SK-N-MC (cell line): ENCODE data around the gene GGN.

Experiments used
- DNase-seq: peaks from one replicate; pipeline ENCODE4 v3.0.0-alpha.2; 2011; ENCODE audit warnings: low read depth, low spot score
- H3K27ac ChIP-seq: fragments of 200-600 bp; sonication (generic); 2 replicates; pipeline ENCODE4 v1.5.1; 2016; ENCODE audit warnings: mixed run types
- H3K36me3 ChIP-seq: fragments of 200-600 bp; sonication (generic); 2 replicates; pipeline ENCODE4 v1.6.1; 2017; ENCODE audit warnings: antibody characterized with exemption, low read length, mixed read lengths; ENCODE audit not compliant: insufficient read depth
- H3K4me3 ChIP-seq: fragments of 200-600 bp; sonication (generic); 2 replicates; pipeline ENCODE4 v1.5.1; 2016
- H3K9ac ChIP-seq: fragments of 200-600 bp; sonication (generic); 2 replicates; pipeline ENCODE4 v1.8.0; 2017; ENCODE audit warnings: mixed run types, mixed read lengths; ENCODE audit not compliant: insufficient read length
- H3K9me3 ChIP-seq: fragments of 200-600 bp; sonication (generic); 2 replicates; pipeline ENCODE4 v1.6.1; 2017; ENCODE audit warnings: low read depth, mild to moderate bottlenecking, antibody characterized with exemption, low read length, moderate library complexity, mixed read lengths
- EZH2 ChIP-seq: fragments of 200-600 bp; sonication (generic); IDR thresholded peaks from one replicate; pipeline ENCODE4 v1.6.1; 2017; ENCODE audit warnings: antibody characterized with exemption
- FOXP2 ChIP-seq: optimal IDR thresholded peaks from 2 replicates; pipeline ENCODE3; 2011; ENCODE audit warnings: mild to moderate bottlenecking, moderate library complexity; ENCODE audit not compliant: insufficient read depth; ENCODE audit errors: extremely low read length, control extremely low read depth
- POLR2AphosphoS5 ChIP-seq: IDR thresholded peaks from 2 replicates; pipeline ENCODE4 v1.6.1; 2012; ENCODE audit warnings: mild to moderate bottlenecking, low read depth, low read length, borderline replicate concordance

GGN gene

DNA sequence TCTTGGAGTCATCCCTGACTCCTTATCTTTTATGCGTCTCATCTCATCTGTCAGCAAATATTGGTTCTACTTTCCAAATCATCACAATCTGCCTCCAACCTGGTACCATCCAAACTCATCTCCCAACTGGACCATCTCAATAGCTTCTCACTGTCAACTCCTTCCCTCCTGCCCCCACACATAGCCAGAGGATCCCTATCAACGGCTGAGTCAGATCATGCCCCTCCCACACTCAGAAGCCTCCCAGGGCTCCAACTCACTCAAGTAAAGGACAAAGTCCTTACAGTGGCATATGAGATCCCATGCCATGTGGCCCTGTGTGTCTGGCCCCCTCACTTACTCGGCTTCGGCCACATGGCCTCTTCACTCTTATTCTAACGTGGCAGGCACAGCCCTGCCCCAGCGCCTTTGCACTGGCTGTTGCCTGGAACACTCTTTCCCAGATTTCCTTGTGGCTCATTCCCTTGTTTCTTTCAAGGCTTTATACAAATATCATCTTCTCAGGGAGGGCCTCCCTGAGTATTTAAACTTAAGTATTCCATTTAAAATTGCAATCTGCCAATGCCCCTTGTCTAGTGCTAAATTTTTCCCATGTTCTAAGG, 5.0 kb upstream of the GGN start:
- no peak for DNase-seq
- no peak overlapping the region for H3K27ac ChIP-seq
- H3K9ac ChIP-seq: no peak overlapping the region
- H3K4me3 ChIP-seq: no peak overlapping the region
- TF ChIP-seq FOXP2: no peak
- no peak for TF ChIP-seq EZH2
- TF ChIP-seq POLR2AphosphoS5: no peak
- no peaks in the 10 kb centered on the region for H3K36me3 ChIP-seq
- no peaks in the 10 kb centered on the region for H3K9me3 ChIP-seq

DNA sequence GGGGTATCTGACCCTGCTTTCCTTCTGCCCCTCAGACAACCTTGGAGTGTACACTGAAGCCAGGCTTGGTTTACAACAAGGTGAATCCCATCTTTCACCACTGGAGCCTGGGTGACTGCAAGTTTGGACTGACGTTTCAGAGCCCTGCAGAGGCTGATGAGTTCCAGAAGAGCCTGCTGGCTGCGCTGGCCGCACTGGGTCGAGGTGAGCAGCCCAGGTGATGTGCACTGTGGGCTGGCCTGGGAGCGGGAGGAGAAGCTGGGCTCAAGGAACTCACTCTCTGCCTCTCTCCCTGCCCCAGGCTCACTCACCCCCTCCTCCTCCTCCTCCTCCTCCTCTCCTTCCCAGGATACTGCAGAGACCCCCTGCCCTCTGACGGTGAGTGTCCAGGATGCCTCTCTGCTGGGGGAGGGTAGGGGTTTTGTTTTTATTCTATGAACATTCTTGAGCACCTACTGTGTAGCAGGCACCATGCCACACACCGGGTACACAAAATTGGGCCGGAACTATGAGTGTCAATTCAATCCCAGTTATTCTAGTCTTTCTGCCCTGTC, 4.2 kb upstream of the GGN start:
- no peaks in the 10 kb centered on the region for H3K9me3 ChIP-seq
- TF ChIP-seq FOXP2: no peak
- no peak for TF ChIP-seq EZH2
- H3K27ac ChIP-seq: no peak overlapping the region
- H3K4me3 ChIP-seq: no peak overlapping the region
- H3K9ac ChIP-seq: no peak overlapping the region
- H3K36me3 ChIP-seq: no peaks in the 10 kb centered on the region
- no peak for DNase-seq

DNA sequence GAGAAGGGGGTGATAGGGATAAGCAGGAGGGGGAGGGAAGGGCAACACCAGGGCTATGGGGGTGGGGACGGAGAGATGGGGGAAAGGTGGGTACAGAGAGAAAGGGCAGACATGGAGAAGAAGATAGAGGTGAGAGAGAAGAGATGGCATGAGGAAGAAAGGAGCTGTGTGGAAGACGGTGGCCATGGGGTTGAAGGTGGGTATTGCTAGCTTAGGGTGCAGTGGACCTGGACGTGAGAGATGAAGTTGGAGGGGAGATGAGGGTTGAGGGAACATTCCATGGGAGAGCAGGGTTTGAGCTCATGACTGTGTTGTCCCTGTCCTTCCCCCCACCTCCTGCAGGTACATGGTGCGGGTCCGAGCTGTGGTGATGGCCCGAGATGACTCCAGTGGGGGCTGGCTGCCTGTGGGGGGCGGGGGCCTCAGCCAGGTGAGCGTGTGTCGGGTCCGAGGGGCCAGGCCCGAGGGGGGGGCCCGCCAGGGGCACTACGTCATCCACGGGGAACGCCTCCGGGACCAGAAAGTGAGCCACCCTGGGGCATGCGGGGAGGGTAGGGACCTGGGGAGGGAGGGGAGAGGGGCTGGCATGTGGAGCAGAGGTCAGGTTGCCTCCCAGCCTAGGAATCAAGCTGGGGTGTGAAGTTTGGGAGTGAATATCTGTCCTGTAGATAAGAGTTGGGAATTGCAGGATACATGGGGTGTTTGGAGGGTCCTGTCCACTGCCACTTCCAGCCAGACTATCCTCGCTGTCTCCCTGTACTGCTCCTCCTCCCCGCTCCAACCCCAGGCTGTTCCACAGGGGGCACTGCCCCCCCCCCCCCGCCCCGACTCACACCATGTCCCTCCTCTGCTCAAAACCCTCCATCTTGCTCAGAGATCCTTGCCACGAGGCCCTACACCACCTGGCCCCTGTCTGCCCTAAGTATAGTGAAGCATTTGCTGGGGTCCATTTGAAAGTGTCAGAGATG, 2.4 kb upstream of the GGN start:
- TF ChIP-seq FOXP2: no peak
- no peak for TF ChIP-seq EZH2
- TF ChIP-seq POLR2AphosphoS5: no peak
- Histone ChIP-seq H3K4me3 (no peak overlapping the region), H3K36me3 (no peaks in the 10 kb centered on the region), H3K27ac (no peak overlapping the region), H3K9me3 (no peaks in the 10 kb centered on the region), H3K9ac (no peak overlapping the region)
- no peak for DNase-seq

DNA sequence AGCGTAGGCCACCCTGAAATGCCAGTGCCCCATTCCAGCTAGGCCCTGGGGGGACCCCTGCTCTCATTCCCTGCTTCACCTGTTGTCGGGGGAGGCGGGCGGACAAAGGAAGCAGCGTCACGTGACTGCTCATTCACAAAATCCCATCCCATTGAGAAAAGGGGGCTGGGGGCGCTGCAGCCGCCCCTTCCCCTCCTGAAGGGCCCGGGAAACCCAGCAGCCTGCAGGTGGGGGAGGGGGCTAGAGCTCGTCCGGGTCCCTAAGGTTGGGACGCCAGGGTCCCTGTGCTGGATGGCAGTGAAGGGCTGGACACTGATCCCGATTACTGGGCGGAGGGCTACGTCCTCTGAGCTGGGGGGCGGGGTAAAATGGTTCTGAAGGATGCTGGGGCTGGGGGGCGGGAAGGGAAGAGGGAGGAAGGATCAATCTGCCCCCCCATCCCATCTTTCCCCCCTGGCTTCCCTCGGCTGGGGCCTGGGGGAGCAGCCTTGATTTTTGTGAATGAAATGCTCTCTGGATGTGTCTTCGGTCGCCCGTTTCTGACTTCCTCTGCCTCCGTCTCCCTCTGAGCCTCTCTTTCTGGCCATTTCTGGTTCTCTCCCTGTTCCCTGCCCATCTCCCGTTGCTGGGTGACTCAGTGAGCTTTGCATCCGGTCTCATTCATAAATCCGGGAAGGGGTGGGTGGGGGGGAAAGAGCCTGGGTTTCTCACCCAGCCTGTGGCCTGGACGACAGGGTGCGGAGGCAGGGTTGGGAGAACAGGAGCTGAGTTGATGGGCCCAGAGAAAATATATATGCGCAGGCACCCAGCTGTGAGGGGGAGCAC, 1.5 kb upstream of the GGN start:
- H3K9ac ChIP-seq: peak overlapping the region; percentile 55
- no peak for DNase-seq

DNA sequence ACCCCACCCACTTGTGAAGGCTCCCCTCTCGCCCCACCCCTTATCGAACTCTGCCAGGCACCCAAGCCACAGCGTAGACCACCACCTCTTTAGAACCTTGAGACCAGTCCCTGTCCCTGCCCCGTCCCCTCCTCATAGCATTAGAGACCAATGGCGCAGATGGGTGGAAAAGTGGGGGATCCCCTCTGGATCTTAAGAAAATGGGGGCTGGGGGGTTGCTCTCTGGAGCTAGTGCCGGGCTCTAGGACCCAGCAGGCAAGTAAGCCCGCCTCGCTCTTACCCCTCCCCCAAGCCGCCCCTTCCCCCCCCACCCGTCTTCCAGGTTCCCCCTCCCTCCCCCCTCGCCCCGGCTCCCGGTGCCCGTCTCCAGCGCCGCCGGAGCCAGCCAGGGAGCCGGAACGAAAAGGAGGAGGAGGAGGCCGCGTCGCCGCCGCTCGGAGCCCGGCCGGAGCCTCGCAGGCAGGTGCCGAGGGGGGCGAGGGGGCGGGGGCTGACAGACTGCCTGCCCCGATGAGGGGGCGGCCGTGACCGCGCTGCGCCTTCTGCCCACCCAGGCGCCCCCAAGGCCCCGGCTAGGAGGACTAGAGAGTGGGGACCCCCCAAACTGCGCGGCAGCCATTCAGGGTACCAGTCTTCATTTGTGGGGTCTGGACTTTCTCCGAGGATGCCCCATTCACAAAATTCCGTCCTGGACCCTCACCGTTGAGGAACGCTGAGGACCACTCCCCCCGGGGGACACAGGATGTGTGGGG, 691 bp upstream of the GGN start, which contains the start of gene SPRED3:
SPRED3 (plus strand) TSS at position 349 of the 752 bp plus-strand sequence. CDS start 1,606 bp downstream, outside the sequence.
- no peaks in the 10 kb centered on the region for H3K9me3 ChIP-seq
- TF ChIP-seq EZH2: no peak
- no peak for TF ChIP-seq POLR2AphosphoS5
- TF ChIP-seq FOXP2: no peak
- DNase-seq: no peak
- peak within 1 kb of the TSS; percentile 57 for H3K9ac ChIP-seq
- no peaks in the 10 kb centered on the region for H3K36me3 ChIP-seq
- H3K27ac ChIP-seq: 0 out of 2 replicates have a peak within 1 kb of the TSS, but pooled peaks have one; percentile 16
- H3K4me3 ChIP-seq: peak within 1 kb of the TSS; percentile 97

More for the DNA sequence above, 1.5 kb upstream of the GGN start:
- Histone ChIP-seq H3K36me3 (no peaks in the 10 kb centered on the region), H3K9me3 (no peaks in the 10 kb centered on the region), H3K27ac (no peak overlapping the region), H3K4me3 (peak overlapping the region; percentile 97)
- TF ChIP-seq EZH2 (no peak), POLR2AphosphoS5 (no peak), FOXP2 (no peak)

DNA sequence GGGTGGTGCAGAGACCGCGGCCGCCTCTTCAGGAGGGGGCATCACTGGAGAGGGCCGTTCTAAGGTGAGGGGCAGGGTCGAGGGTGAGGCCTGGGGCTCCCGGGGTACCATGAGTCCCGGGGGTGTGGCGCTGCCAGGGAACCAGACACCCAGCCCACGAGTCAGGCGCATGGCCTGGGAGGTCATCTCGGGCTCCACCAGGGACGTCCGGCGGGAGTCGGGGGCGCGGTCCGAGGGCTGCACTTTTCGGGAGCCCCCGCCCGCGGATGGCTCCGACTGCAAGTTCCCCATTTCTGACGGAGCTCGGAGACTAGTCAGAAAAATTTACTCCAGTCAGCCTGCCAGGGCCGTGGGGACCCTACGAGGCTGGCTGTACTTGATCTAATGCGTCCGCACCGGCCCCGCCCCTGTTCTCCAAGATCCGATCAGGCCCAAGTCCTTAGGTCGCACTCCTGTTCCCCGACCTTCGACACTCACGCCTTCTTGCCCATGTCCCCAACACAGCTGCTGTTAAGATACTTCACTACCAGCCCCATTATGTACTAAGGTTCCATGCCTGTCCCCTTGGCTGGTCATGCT, 774 bp downstream of the GGN start:
- peak overlapping the region; percentile 97 for H3K4me3 ChIP-seq

More for the DNA sequence above, 774 bp downstream of the GGN start:
- DNase-seq: no peak
- Histone ChIP-seq H3K27ac (no peak overlapping the region), H3K9me3 (no peaks in the 10 kb centered on the region), H3K36me3 (peaks cover 9% of the 10 kb centered on the region; the same call in 1 of the 2 replicates), H3K9ac (no peak overlapping the region)
- TF ChIP-seq POLR2AphosphoS5: no peak
- TF ChIP-seq EZH2: no peak
- no peak for TF ChIP-seq FOXP2
